Transverse colon (tissue), 4 donors: ENCODE data around the gene OGT.
"Not testable (repeated sequence)": the region's sequence is repeated elsewhere in the genome, so short reads cannot be mapped to it uniquely, and the experiment has no call there.

Experiments used
- EP300 ChIP-seq: sonication (generic); formaldehyde crosslinking; IDR thresholded peaks from one replicate; pipeline ENCODE4 v1.6.1; 2017; ENCODE audit warnings: antibody characterized with exemption, low read depth
- POLR2A ChIP-seq: fragments of 450-650 bp; IDR thresholded peaks from one replicate; pipeline ENCODE4 v1.6.1; 2016; ENCODE audit warnings: antibody characterized with exemption, mild to moderate bottlenecking, moderate library complexity
- POLR2AphosphoS5 ChIP-seq, 3 donors: sonication (generic); formaldehyde crosslinking; IDR thresholded peaks; one replicate each; pipeline ENCODE4 v1.6.1; 2016; ENCODE audit warnings: antibody characterized with exemption in 3 of 3
- TF ChIP-seq, protein P1 (sequence below), 5 experiments: fragments of 200-600 bp in 3 of 5; fragments of 450-650 bp in 2 of 5; sonication (generic) in 3 of 5; IDR thresholded peaks; 1 replicate in 2 of 5; 2 replicates in 3 of 5; pipeline ENCODE4 v1.5.1; 2016 to 2017; ENCODE audit warnings: antibody characterized with exemption in 5 of 5, inconsistent platforms in 3 of 5, mild to moderate bottlenecking in 2 of 5, moderate library complexity in 1 of 5

GRCh38 chrX:71502080-71502479, 30.8 kb upstream of the OGT start:
- TF ChIP-seq, protein P1, sequence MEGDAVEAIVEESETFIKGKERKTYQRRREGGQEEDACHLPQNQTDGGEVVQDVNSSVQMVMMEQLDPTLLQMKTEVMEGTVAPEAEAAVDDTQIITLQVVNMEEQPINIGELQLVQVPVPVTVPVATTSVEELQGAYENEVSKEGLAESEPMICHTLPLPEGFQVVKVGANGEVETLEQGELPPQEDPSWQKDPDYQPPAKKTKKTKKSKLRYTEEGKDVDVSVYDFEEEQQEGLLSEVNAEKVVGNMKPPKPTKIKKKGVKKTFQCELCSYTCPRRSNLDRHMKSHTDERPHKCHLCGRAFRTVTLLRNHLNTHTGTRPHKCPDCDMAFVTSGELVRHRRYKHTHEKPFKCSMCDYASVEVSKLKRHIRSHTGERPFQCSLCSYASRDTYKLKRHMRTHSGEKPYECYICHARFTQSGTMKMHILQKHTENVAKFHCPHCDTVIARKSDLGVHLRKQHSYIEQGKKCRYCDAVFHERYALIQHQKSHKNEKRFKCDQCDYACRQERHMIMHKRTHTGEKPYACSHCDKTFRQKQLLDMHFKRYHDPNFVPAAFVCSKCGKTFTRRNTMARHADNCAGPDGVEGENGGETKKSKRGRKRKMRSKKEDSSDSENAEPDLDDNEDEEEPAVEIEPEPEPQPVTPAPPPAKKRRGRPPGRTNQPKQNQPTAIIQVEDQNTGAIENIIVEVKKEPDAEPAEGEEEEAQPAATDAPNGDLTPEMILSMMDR (IDR thresholded peaks at IDR 0.05): not testable (repeated sequence)
- TF ChIP-seq POLR2A; EP300; POLR2AphosphoS5 (IDR thresholded peaks at IDR 0.05): not testable (repeated sequence)
